ELR (cell line): ENCODE results near the gene ERCC8.
"Not testable (repeated sequence)": the region's sequence is repeated elsewhere in the genome, so short reads cannot be mapped to it uniquely, and the experiment has no call there.

Experiments
- DNase-seq: peaks from one replicate; pipeline ENCODE4 v3.0.0-alpha.2; 2015; ENCODE audit warnings: low read depth

ERCC8 gene

DNA sequence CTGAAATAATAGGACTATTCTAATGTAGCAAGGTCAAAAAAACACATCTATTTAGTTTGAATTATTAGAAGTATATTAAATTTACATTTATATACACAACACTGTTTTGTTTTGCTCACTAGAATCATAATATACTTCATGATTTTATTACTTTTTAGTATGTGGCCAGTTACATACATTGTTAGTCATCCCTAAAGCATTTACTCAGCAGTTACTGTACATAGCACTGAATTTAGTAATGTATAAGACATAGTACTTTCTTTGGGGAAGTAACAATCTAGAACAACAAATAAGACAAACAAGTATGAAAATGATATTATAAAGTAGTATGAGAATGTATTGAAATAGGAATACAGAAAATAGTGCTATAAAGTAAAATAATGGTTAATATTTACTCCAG, 28.2 kb downstream of the ERCC8 start:
- DNase-seq, result peak; percentile 67

- DNase-seq, result no peak
Measured at GRCh38 chr5:60903356-60903755, 41.5 kb downstream of the ERCC8 start.

DNA sequence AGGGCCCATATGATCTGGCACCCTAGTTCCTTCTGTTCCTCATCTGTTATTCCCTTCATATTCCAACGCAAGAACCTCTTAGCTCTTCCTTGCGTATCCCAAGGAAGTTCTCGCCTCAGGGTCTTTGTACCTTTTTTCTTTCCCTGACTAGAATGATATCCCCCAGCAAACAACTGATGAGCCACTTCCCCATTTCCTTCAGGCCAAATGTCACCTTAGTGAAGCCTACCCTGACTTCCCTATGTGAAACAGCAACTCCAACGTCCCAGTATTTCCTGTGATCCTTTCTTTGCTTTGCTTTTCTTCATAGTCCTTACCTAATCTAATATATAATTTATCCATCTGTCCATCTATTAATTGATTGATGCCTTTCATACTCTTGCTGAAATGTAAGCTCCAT, 47.9 kb downstream of the ERCC8 start:
- no peak for DNase-seq

DNA sequence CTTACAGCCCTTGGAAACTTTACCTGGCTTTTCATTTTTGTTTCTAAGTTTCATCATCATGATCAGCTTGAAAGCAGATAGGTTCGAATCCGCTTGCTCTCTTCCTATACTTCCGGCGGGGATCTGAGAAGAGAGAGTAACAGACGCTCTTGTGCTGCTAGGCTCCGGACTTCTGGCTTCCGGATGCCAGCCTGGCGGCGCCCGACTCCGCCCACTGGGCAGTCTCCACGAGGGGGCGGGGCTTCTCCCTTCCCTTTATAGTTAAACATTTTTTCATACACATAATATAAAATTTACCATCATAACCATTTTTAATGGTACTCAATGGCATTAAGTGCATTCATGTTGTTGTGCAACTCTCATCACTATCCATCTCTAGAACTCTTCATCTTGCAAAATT, 51.3 kb downstream of the ERCC8 start:
- DNase-seq, result no peak

GRCh38 chr5:60891667-60892066, 53.2 kb downstream of the ERCC8 start:
- DNase-seq, result no peak

DNA sequence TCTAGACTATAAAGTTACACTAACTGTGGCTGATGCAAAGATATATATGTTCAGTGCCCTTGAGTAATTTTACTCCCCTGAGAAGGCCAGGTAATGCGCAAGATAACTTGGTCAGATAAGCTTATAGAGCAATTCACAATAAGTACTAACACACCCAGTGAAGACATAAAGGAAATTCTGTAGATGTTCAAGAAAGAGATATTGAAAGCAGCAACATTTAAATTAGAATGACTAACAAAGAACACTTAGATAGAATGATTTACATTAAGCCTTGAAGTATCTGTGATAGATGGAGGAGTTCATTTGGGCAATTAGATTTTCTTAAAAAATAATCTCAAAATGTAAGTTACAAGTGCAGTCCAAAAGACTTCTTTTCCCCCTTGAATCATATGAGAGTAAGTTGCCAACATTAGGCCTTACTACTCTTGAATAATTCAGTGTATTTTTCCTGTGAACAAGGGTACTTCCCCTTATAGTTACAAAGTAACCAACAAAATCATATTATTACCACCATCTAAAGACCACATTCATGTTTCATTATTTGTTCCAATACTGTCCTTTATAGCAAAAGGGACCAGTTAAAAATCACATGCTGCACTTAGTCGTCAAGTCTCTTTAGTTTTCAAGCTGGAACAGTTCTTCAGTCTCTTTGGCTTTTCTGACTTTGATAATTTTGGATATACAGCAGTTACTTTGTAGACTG, 56.4 kb downstream of the ERCC8 start:
- no peak for DNase-seq

DNA sequence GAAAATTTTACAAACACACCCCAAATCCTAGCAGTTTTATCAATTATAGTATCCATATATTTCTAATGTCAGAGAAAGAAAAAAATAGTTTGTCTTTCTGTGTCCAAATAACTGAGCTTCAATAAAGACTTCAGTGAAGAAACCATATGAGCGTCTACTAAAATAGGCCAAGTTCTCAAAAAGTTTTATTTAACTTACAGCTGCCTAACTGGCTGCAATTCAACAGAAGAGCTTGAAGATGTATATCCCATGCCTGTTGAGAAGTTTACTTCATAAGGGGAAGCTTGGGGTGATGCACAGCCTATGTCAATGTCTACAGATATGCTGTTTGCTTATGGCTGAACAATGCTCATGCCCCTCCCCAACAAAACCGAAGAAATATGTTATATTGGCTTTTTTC, 57.1 kb downstream of the ERCC8 start:
- no peak for DNase-seq

GRCh38 chr5:60887096-60887495, 57.8 kb downstream of the ERCC8 start:
- no peak for DNase-seq

DNA sequence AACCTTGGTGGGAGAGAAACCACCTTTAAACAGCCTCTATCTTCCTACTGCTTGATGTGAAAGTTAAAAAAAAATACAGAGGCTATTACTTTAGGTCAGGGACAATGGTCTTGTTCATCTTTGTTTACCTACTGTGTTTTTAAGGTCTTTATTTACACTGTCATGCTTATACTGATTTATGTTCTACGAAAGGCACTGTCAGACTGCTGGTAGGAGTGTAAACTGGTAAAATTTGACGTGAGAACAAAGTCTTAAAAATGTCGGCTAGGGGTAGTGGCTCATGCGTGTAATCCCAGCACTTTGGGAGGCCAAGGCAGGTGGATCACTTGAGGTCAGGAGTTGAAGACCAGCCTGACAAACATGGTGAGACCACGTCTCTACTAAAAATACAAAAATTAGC, 58.7 kb downstream of the ERCC8 start:
- DNase-seq, result no peak

- DNase-seq, result peak; percentile 39
Measured at GRCh38 chr5:60883229-60883628, 61.6 kb downstream of the ERCC8 start.

DNA sequence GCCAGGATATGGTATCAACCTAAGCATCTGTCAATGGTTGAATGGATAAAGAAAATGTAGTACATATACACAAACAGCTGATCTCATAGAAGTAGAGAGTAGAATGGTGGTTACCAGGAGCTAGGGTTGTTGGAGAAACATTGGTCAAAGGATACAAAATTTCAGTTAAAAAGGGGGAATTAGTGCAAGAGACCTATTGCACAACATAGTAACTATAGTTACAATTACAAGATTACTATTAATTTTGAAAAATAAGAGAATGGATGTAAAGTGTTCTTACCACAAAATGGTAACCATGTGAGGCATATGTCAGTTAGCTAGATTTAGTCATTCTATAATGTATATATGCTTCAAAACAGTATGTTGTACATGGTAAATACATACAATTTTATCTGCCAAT, 72.0 kb downstream of the ERCC8 start:
- no peak for DNase-seq

DNA sequence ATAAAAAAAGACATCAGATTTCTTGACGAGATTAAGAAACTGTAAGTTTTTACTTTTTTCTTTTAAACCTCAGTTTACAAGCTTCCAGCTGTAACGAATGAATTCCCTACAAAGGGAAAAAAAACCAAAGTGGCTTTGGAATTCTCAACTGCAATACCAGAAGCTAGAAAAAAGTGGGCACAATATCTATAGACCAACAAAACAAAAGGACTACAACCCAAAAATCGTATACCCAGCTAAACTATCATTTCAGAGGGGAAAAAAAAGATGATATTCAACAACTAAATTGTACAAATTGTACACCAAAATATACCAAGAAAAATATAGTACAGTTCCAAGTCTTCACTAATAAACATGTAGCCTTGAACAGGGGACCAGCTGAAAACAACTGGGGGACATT, 74.0 kb downstream of the ERCC8 start:
- no peak for DNase-seq

- DNase-seq, result not testable (repeated sequence)
Measured at GRCh38 chr5:60860572-60860971, 84.3 kb downstream of the ERCC8 start.

GRCh38 chr5:60856066-60856465, 88.8 kb downstream of the ERCC8 start:
- peak; percentile 24 for DNase-seq

GRCh38 chr5:60852940-60853339, 91.9 kb downstream of the ERCC8 start:
- DNase-seq, result no peak

- no peak for DNase-seq
Measured at GRCh38 chr5:60852317-60852716, 92.6 kb downstream of the ERCC8 start.

GRCh38 chr5:60851626-60852025, 93.2 kb downstream of the ERCC8 start:
- peak; percentile 15 for DNase-seq

DNA sequence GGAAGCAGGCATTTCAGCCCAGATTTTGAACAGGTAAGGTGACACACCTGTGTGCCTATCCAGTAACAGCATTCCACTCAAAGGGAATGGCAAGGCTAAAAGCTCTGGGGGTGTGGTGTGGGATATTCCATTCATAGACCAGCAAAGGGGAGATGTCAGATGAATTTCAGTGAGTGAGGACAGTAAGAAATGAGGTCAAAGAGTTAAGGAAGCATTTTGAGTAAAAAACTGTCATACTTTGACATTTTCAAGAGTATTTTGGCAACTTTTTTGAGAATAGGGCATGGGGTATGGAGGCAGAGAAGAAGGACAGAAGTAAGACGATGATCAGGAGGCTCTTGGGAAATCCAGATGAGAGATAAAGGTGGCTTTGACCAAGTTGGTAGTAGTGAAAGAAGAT, 98.6 kb downstream of the ERCC8 start:
- DNase-seq, result no peak

GRCh38 chr5:60843936-60844905, 100.6 kb downstream of the ERCC8 start, which contains the start of gene ELOVL7:
Gene ELOVL7, minus strand, starts transcription at chr5:60844269. Its CDS starts 56,872 bp downstream, at chr5:60787397.
- peak; percentile 55 for DNase-seq

- DNase-seq, result peak; percentile 30
Measured at GRCh38 chr5:60843386-60843935, 101.4 kb downstream of the ERCC8 start.

DNA sequence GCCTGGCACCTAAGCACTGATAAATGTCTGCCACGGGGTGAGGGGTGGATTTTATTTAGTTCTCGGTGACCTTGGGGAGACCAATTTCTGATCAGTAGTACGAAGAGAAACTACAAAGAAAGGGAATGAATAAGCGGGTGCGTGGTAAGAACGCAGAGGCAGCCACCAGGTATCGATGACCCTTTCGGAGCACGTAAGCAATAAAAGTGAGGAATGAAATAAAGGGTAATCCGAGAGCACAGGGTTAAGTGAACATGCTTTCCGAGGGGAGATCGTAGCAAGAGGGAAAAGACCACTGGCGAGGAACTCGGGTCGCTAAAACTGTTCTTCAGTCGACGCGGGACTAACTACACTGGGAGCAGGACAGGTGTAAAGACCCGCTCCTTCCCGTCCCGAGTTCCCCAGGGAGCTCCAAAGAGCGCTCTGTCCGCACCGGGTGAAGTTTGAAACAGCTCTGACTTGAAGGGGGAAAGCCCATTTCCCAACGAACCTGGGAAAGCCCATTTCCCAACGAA, 101.9 kb downstream of the ERCC8 start:
- no peak for DNase-seq

DNA sequence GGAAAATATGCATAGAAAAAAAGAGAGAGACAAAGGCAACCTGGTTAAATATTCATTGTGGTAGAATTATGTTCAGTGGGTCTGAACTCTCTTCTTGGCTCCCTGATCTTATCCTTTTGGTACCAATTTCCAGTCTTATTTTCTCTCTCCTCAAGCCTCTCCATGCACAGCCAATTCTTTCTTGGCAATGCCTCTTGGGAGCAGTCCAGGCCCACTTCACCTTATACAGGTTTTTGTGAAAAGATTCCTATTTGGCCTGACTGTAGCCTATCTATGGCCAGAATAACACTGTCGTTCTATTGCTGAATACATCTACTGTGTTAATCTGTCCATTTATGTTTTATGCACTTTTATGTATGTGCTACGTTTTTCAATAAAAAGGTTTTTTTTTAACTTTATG, 103.5 kb downstream of the ERCC8 start:
- DNase-seq, result no peak

DNA sequence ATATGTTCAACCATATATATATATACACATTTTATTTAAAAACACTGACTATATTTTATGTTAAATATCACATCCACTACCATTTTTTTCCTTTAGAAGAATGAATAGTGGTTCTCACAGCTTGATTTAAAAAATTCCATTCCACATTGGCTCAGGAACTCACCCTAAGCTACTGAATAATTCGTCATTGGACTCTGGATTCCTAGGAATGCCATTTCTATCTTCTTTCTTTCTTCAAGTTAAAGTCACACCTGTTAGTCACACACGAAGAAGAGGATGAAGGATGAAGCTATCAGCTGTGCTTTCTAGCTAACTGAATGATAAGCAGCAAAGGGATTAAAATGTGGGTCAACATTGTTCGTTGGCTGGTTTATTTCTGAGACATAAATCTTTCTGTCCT, 108.7 kb downstream of the ERCC8 start:
- DNase-seq, result no peak
